WTC11 (cell line): ENCODE data around the gene IL16. TPM values are rescaled to one million over a fixed set of nuclear protein-coding genes. Genes with fewer than 3 reads are reported as not detected.

Source experiments
- ATAC-seq: fragments of 200-7000 bp; cut with Tn5 transposase; 2 replicates; pipeline ENCODE4 v1.10.0; 2021; ENCODE audit warnings: mild to moderate bottlenecking, moderate library complexity
- CTCF ChIA-PET: fragments of 300-600 bp; sonication (Branson Sonifier 250); formaldehyde crosslinking; loops from one replicate; lab custom pipeline; 2021; ENCODE audit warnings: antibody characterized with exemption; lab: Charles Lee
- POLR2A ChIA-PET: fragments of 350-600 bp; sonication (Branson Sonifier 250); formaldehyde crosslinking; loops from one replicate; lab custom pipeline; 2021; ENCODE audit warnings: antibody characterized with exemption; lab: Charles Lee
- DNase-seq: peaks from one replicate; pipeline ENCODE4 v3.0.0; 2021; ENCODE audit warnings: low spot score
- H3K27ac Mint-ChIP-seq: 2 replicates; pipeline ENCODE4 v1.8.0; 2021; ENCODE audit warnings: mixed read lengths
- H3K27me3 Mint-ChIP-seq: 2 replicates; pipeline ENCODE4 v1.8.0; 2021; ENCODE audit warnings: low read depth, mild to moderate bottlenecking, moderate library complexity, mixed read lengths
- H3K36me3 Mint-ChIP-seq: 2 replicates; pipeline ENCODE4 v1.8.0; 2021; ENCODE audit warnings: mixed read lengths
- H3K4me1 Mint-ChIP-seq: 2 replicates; pipeline ENCODE4 v1.8.0; 2022; ENCODE audit warnings: mixed read lengths
- H3K4me3 Mint-ChIP-seq: 2 replicates; pipeline ENCODE4 v1.8.0; 2021; ENCODE audit warnings: mild to moderate bottlenecking, moderate library complexity, mixed read lengths
- H3K9me3 Mint-ChIP-seq: 2 replicates; pipeline ENCODE4 v1.8.0; 2021; ENCODE audit warnings: mixed read lengths
- CDX4 ChIP-seq: fragments of 250-450 bp; sonication (Bioruptor Pico); IDR thresholded peaks from 2 replicates; pipeline ENCODE4 v1.9.0; 2021; ENCODE audit warnings: moderate library complexity, mild to moderate bottlenecking, inconsistent platforms, borderline replicate concordance
- CREB1 ChIP-seq: sonication (generic); formaldehyde crosslinking; IDR thresholded peaks from 2 replicates; pipeline ENCODE4 v1.8.0; 2023; ENCODE audit warnings: mild to moderate bottlenecking, missing genetic modification reagents
- E2F4 ChIP-seq: sonication (generic); formaldehyde crosslinking; IDR thresholded peaks from 2 replicates; pipeline ENCODE4 v1.8.1; 2022; ENCODE audit warnings: low read depth, mild to moderate bottlenecking, moderate library complexity, missing genetic modification reagents, borderline replicate concordance
- ELF4 ChIP-seq: sonication (generic); formaldehyde crosslinking; IDR thresholded peaks from 2 replicates; pipeline ENCODE4 v1.8.1; 2022; ENCODE audit warnings: low read depth, mild to moderate bottlenecking, moderate library complexity, missing genetic modification reagents
- ETV6 ChIP-seq: sonication (generic); formaldehyde crosslinking; IDR thresholded peaks from 2 replicates; pipeline ENCODE4 v1.8.1; 2022; ENCODE audit warnings: mild to moderate bottlenecking, missing genetic modification reagents
- FOXP1 ChIP-seq: sonication (generic); formaldehyde crosslinking; IDR thresholded peaks from 2 replicates; pipeline ENCODE4 v1.8.0; 2022; ENCODE audit warnings: missing genetic modification reagents, mild to moderate bottlenecking, moderate library complexity, borderline replicate concordance
- IRF1 ChIP-seq: sonication (generic); formaldehyde crosslinking; IDR thresholded peaks from 2 replicates; pipeline ENCODE4 v1.8.0; 2023; ENCODE audit warnings: missing genetic modification reagents
- MLX ChIP-seq: sonication (generic); formaldehyde crosslinking; IDR thresholded peaks from 2 replicates; pipeline ENCODE4 v1.8.1; 2023; ENCODE audit warnings: mild to moderate bottlenecking, missing genetic modification reagents, moderate library complexity
- NFE2L1 ChIP-seq: sonication (generic); formaldehyde crosslinking; IDR thresholded peaks from 2 replicates; pipeline ENCODE4 v1.8.1; 2023; ENCODE audit warnings: missing genetic modification reagents
- NR1H2 ChIP-seq: sonication (generic); formaldehyde crosslinking; IDR thresholded peaks from 2 replicates; pipeline ENCODE4 v1.9.0; 2021; ENCODE audit warnings: mild to moderate bottlenecking, moderate library complexity, missing genetic modification reagents
- OVOL2 ChIP-seq: fragments of 250-450 bp; sonication (Bioruptor Pico); IDR thresholded peaks from 2 replicates; pipeline ENCODE4 v1.9.0; 2021; ENCODE audit warnings: mild to moderate bottlenecking, borderline replicate concordance
- PRDM15 ChIP-seq: sonication (generic); formaldehyde crosslinking; IDR thresholded peaks from 2 replicates; pipeline ENCODE4 v1.8.0; 2022; ENCODE audit warnings: missing genetic modification reagents
- SMAD4 ChIP-seq: sonication (generic); formaldehyde crosslinking; IDR thresholded peaks from 2 replicates; pipeline ENCODE4 v1.8.0; 2022; ENCODE audit warnings: mild to moderate bottlenecking, missing genetic modification reagents
- TCF7 ChIP-seq: sonication (generic); formaldehyde crosslinking; IDR thresholded peaks from 2 replicates; pipeline ENCODE4 v1.8.0; 2022; ENCODE audit warnings: mild to moderate bottlenecking, low read depth, missing genetic modification reagents, moderate library complexity
- TEAD1 ChIP-seq: sonication (generic); formaldehyde crosslinking; IDR thresholded peaks from 2 replicates; pipeline ENCODE4 v1.8.0; 2022; ENCODE audit warnings: mild to moderate bottlenecking, missing genetic modification reagents
- USF1 ChIP-seq: sonication (generic); formaldehyde crosslinking; IDR thresholded peaks from 2 replicates; pipeline ENCODE4 v1.8.0; 2022; ENCODE audit warnings: mild to moderate bottlenecking, missing genetic modification reagents
- ZBTB21 ChIP-seq: sonication (generic); formaldehyde crosslinking; IDR thresholded peaks from 2 replicates; pipeline ENCODE4 v1.8.1; 2023; ENCODE audit warnings: mild to moderate bottlenecking, missing genetic modification reagents, borderline replicate concordance
- ZNF416 ChIP-seq: fragments of 250-450 bp; sonication (Bioruptor Pico); IDR thresholded peaks from 2 replicates; pipeline ENCODE4 v1.9.0; 2021; ENCODE audit warnings: mild to moderate bottlenecking, inconsistent platforms
- ZNF512 ChIP-seq: sonication (generic); formaldehyde crosslinking; IDR thresholded peaks from 2 replicates; pipeline ENCODE4 v1.8.1; 2022; ENCODE audit warnings: missing genetic modification reagents, borderline replicate concordance
- ZNF671 ChIP-seq: fragments of 250-450 bp; sonication (Bioruptor Pico); IDR thresholded peaks from 2 replicates; pipeline ENCODE4 v1.8.0; 2021; ENCODE audit warnings: mild to moderate bottlenecking
- ZSCAN18 ChIP-seq: fragments of 250-450 bp; sonication (Bioruptor Pico); IDR thresholded peaks from 2 replicates; pipeline ENCODE4 v2.1.2; 2022; ENCODE audit warnings: mild to moderate bottlenecking, moderate library complexity
- total RNA-seq: library from RNA; stranded (reverse); gene quantifications from 3 replicates; pipeline ENCODE4 v1.2.3, GENCODE V29; 2021

The IL16 gene
- total RNA-seq, 1 experiment from 2014 or later: 0.61 TPM

GRCh38 chr15:81333363-81333762 is 136.7 kb downstream of the IL16 start (continued):
- TF ChIP-seq CDX4 (CRISPR knock-in tag): no peak
- no peak for TF ChIP-seq ZNF671 (CRISPR knock-in tag)
- no peak for TF ChIP-seq ZSCAN18
- no peak for TF ChIP-seq TEAD1 (CRISPR knock-in tag)
- no peak for TF ChIP-seq NFE2L1 (CRISPR knock-in tag)
- TF ChIP-seq TCF7 (CRISPR knock-in tag): no peak
- TF ChIP-seq ZNF512: no peak
- no peak for TF ChIP-seq SMAD4 (CRISPR knock-in tag)

- Mint-ChIP-seq H3K27me3 (no peaks in the 10 kb centered on the region), H3K9me3 (no peaks in the 10 kb centered on the region), H3K27ac (no peak overlapping the region; the same call in 1 of the 2 replicates), H3K4me1 (no peaks in the 10 kb centered on the region), H3K36me3 (no peaks in the 10 kb centered on the region), H3K4me3 (no peak overlapping the region)
- ChIA-PET POLR2A (no interaction called here), CTCF (interaction anchor here (1.2 to 2.2 kb wide), 3 partner anchors 60 to 76 kb away, joined by 3 to 6 read pairs (median 6); no protein-coding TSS in a partner anchor)
- TF ChIP-seq MLX (CRISPR knock-in tag) (no peak), OVOL2 (no peak), FOXP1 (CRISPR knock-in tag) (no peak), ETV6 (no peak), PRDM15 (no peak), E2F4 (no peak), USF1 (CRISPR knock-in tag) (no peak), ELF4 (CRISPR knock-in tag) (no peak), ZNF512 (no peak), NR1H2 (CRISPR knock-in tag) (no peak), CREB1 (CRISPR knock-in tag) (no peak), IRF1 (CRISPR knock-in tag) (no peak), ZNF416 (no peak), ZBTB21 (no peak)
- ATAC-seq: no peak
- DNase-seq: no peak
Observed at GRCh38 chr15:81334768-81335435, 138.2 kb downstream of the IL16 start.
